ENCODE results near the gene NUTM1. TPM values are rescaled to one million over a fixed set of nuclear protein-coding genes. Genes with fewer than 3 reads are reported as not detected.

Gene NUTM1
- not detected in 2 replicates for total RNA-seq

DNA sequence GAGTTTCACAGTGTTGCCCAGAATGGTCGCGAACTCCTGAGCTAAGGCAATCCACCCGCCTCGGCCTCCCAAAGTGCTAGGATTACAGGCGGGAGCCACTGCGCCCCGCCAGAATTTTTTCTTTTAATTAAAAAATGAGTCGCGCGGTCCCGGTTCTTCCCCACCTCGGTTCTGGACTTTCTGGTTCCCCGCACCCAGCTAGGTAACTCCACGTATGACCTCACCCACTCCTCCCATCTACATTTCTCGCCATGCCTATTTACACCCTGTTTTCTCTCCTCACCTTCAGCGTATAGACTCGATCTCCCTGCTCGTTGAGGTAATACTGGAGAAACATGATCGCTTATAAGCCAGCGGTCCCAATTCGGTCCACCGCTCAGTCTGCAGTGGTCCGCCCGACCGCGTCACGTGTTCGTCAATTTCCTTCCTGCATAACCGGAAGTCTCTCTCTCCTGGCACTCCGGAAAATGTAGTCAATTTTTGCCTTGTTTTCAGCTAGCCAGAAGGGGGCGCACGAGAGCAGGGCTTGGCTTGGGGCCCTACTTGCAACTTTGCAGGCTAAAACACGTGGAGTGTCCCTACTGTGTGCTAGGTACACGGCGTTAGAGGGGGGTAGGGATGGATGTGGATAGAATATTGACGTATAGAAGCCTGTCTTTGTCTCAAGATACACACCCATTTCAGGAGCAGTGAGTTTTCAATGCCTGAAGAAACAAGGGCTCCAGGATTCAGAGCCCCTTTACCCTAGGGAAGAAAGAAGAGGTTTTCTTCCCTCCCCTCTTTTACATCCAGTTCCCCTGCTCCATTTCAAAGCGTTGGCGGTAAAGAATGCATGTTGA is at the start of gene NUTM1, which contains the start of gene NOP10:
TSS of gene NUTM1 (plus strand) at position 579 of the 839 bp plus-strand sequence. CDS start 382 bp downstream, outside the sequence.
TSS of gene NOP10 (minus strand) at position 400 of the 839 bp plus-strand sequence. CDS start at position 337, 63 bp downstream.

DNA sequence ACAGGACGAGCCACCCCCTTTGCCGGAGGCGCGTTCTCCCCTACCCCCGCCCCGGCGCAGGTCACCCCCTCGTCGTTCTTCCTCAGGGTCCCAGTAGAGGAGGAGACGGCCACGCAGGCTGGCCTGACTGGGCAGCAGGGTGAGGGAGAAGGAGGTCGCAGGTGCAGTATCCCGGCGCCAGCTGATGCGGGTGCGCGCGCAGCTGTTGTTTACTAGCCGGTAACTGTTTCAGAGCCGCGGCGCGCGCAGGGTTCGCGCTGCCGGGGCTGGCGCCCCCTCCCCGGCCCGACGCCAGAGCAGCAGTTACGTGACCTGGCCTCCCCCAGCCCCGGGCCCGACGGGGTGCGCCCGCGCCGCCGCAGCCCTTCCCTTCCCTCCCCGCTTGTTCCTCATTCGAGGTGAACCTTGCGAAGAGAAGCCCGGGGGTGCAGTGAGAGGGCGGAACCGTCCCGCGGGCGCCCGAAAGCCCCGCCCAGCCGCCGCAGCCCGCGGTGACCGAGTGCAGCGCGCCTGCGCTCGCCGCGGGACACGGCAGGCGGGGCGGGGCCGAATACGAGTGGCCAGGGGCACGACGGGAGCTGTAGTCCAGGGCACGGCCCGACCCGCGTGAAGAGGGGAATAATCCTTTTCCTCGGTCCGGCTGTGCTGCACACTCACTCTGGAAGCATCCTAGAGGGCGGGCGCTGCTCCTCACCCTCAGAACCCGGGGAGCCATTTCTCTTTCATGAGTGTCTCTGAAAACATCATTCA is 5.4 kb upstream of the NUTM1 start, which contains the start of gene SLC12A6:
TSS of gene SLC12A6 (minus strand) at position 225 of the 750 bp plus-strand sequence. CDS start 1,101 bp downstream, outside the sequence.

GRCh38 chr15:34367101-34368081 is 24.3 kb downstream of the NUTM1 start, which contains the start of gene LPCAT4:
Gene LPCAT4, minus strand, starts transcription at chr15:34367196. Its CDS starts 96 bp downstream, at chr15:34367100.

Small RNAs within 50 kb of the gene (small RNA-seq; reads per million reads assigned to genes)
- gene MIR1233-1 = not detected
- gene RF00019 = not detected

Other genes with a start within 250 kb of the NUTM1 start
- gene EMC7, start 241.5 kb upstream of the NUTM1 start, total RNA-seq = 49.2 and 50.3 TPM in 2 replicates
- gene PGBD4, start 241.2 kb upstream of the NUTM1 start, total RNA-seq = 1.7 and 1.8 TPM in 2 replicates
- 76.2 and 78.7 TPM in 2 replicates for gene KATNBL1, start 133.2 kb upstream of the NUTM1 start, total RNA-seq
- gene EMC4, start 118.3 kb upstream of the NUTM1 start, total RNA-seq = 115 and 135 TPM in 2 replicates
- gene SLC12A6, start 5.5 kb upstream of the NUTM1 start, total RNA-seq = 40.4 and 44.2 TPM in 2 replicates
- gene NOP10, start 179 bp upstream of the NUTM1 start, total RNA-seq = 205 and 280 TPM in 2 replicates
- 13.6 and 20.1 TPM in 2 replicates for gene LPCAT4, start 23.9 kb downstream of the NUTM1 start, total RNA-seq
- 35.9 and 37.0 TPM in 2 replicates for gene GOLGA8A, start 94.5 kb downstream of the NUTM1 start, total RNA-seq
- 35.5 and 40.0 TPM in 2 replicates for gene GOLGA8B, start 240.3 kb downstream of the NUTM1 start, total RNA-seq

All from thoracic aorta endothelial cell (primary cell).